OCI-LY7 (cell line): Measurements from ENCODE around the gene DOCK7. TPM values are rescaled to one million over a fixed set of nuclear protein-coding genes. Genes with fewer than 3 reads are reported as not detected.

Experiments used
- BruUV-seq: library from RNA; stranded (reverse); fragments of 400-500 nt; replicated peaks from 2 replicates; lab custom pipeline; 2021; lab: Mats Ljungman, UMichigan
- CTCF ChIA-PET: fragments of 300-600 bp; sonication (Branson Sonifier 250); formaldehyde crosslinking; loops from one replicate; lab custom pipeline; 2022; ENCODE audit warnings: antibody characterized with exemption; ENCODE audit not compliant: unreplicated experiment; lab: Charles Lee
- POLR2A ChIA-PET: fragments of 300-600 bp; sonication (Branson Sonifier 250); formaldehyde crosslinking; loops from one replicate; lab custom pipeline; 2022; ENCODE audit warnings: antibody characterized with exemption; lab: Charles Lee
- DNase-seq: peaks from one replicate; pipeline ENCODE4 v3.0.0-alpha.2; 2015; ENCODE audit warnings: low spot score
- H2AFZ ChIP-seq: fragments of 200-600 bp; sonication (generic), shearing (Covaris generic); 2 replicates; pipeline ENCODE4 v1.6.1; 2014; ENCODE audit warnings: mild to moderate bottlenecking, antibody characterized with exemption, low read length, moderate library complexity
- H3K27ac ChIP-seq: fragments of 200-600 bp; sonication (generic); 2 replicates; pipeline ENCODE4 v1.5.1; 2014; ENCODE audit warnings: mixed run types, low read depth, mild to moderate bottlenecking, moderate library complexity, low read length, inconsistent platforms; ENCODE audit not compliant: poor library complexity, severe bottlenecking
- H3K36me3 ChIP-seq: fragments of 200-600 bp; sonication (generic); 2 replicates; pipeline ENCODE4 v1.6.1; 2014; ENCODE audit warnings: mild to moderate bottlenecking, antibody characterized with exemption, low read length, moderate library complexity, mixed read lengths; ENCODE audit not compliant: insufficient read depth
- H3K4me1 ChIP-seq: fragments of 200-600 bp; sonication (generic); 2 replicates; pipeline ENCODE4 v1.5.1; 2014; ENCODE audit warnings: mild to moderate bottlenecking, low read length; ENCODE audit not compliant: insufficient read depth, poor library complexity, severe bottlenecking
- H3K4me2 ChIP-seq: fragments of 200-600 bp; sonication (generic); 2 replicates; pipeline ENCODE4 v1.6.1; 2014; ENCODE audit warnings: mild to moderate bottlenecking, low read length
- H3K4me3 ChIP-seq: fragments of 200-600 bp; sonication (generic); 2 replicates; pipeline ENCODE4 v1.5.1; 2014; ENCODE audit warnings: mild to moderate bottlenecking, low read depth, low read length; ENCODE audit not compliant: poor library complexity, severe bottlenecking
- H3K79me2 ChIP-seq: fragments of 200-600 bp; sonication (generic); 2 replicates; pipeline ENCODE4 v1.6.1; 2016; ENCODE audit warnings: low read depth, mild to moderate bottlenecking, low read length, moderate library complexity, mixed read lengths; ENCODE audit not compliant: insufficient read depth
- H3K9me2 ChIP-seq: fragments of 200-600 bp; sonication (generic); 2 replicates; pipeline ENCODE4 v1.6.1; 2016; ENCODE audit warnings: mild to moderate bottlenecking, low read length, mixed read lengths; ENCODE audit not compliant: insufficient read depth
- H3K9me3 ChIP-seq: fragments of 200-600 bp; sonication (generic); 2 replicates; pipeline ENCODE4 v1.6.1; 2014; ENCODE audit warnings: mild to moderate bottlenecking, mixed run types, low read length, mixed read lengths
- H4K20me1 ChIP-seq: fragments of 200-600 bp; sonication (generic); 2 replicates; pipeline ENCODE4 v1.6.1; 2014; ENCODE audit warnings: mild to moderate bottlenecking, antibody characterized with exemption, low read length, moderate library complexity, mixed read lengths; ENCODE audit not compliant: insufficient read depth
- CTCF ChIP-seq: fragments of 200-600 bp; sonication (generic); conservative IDR thresholded peaks from 2 replicates; pipeline ENCODE4 v1.5.1; 2014; ENCODE audit warnings: mild to moderate bottlenecking, antibody characterized with exemption, low read length, moderate library complexity, mixed read lengths
- EZH2phosphoT487 ChIP-seq: fragments of 200-600 bp; sonication (generic); IDR thresholded peaks from 2 replicates; pipeline ENCODE4 v1.6.1; 2018; ENCODE audit warnings: low read depth, borderline replicate concordance, mild to moderate bottlenecking, mixed run types, antibody characterized with exemption, low read length, moderate library complexity, mixed read lengths
- intact Hi-C: fragments of 100-400 bp; cut with micrococcal nuclease; formaldehyde crosslinking; loops from one replicate; pipeline ENCODE4 v1.10.0; 2022; ENCODE audit not compliant: unreplicated experiment
- total RNA-seq, 2 experiments: library from RNA; depleted of rRNA in 1 of 2; stranded (reverse); fragments of >200 nt in 1 of 2; shearing (Covaris generic) in 1 of 2; gene quantifications; 2 replicates each; pipeline ENCODE4 v1.2.3, GENCODE V29; 2014 to 2022

The DOCK7 gene
- total RNA-seq, 2 experiments from 2014 or later = 19.5 to 20.3 TPM

DNA sequence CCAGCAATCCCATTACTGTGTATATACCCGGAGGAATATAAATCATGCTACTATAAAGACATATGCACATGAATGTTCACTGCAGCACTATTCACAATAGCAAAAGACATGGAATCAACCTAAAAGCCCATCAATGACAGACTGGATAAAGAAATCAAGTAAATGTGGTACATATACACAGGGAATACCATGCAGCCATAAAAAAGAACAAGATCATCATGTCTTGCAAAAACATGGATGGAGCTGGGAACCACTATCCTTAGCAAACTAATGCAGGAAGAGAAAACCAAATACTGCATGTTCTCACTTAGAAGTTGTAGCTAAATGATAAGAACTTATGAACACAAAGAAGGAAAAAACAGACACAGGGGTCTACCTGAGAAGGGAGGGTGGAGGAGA is 97.2 kb downstream of the DOCK7 start:
- no peak for TF ChIP-seq EZH2phosphoT487
- TF ChIP-seq CTCF = no peak
- POLR2A ChIA-PET = interaction anchor here (0.5 to 1.0 kb wide), 3 partner anchors 15 to 811 kb away, joined by 3 to 5 read pairs (median 3); no protein-coding TSS in a partner anchor

DNA sequence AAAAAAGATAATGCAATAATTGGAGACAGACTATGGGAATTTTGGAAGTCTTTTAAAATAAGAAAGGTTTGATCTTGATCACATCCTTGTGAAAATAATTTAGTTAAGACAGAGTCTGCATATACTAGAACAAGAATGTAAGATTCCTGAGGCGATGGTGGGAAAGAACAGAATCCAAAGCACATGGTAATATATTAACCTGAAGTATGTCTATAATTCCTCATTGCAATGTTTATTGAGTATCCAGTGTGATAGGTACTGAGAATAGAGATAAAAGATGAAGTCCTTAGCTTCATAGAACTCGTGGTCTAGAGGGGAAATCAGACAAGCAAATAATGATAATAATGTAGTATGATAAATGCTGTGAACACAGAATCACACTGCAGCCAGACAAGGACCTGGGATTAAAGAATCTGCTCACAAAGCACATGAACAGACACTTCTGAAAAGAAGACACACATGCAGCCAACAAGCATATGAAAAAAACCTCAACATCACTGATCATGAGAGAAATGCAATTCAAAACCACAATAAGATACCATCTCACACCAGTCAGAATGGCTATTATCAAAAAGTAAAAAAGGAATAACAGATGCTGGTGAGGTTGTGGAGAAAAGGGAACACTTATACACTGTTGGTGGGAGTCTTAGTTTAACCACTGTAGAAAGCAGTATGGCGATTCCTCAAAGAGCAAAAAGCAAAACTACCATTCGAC is 97.8 kb downstream of the DOCK7 start:
- H3K9me3 ChIP-seq = no peaks in the 10 kb centered on the region
- H3K79me2 ChIP-seq = no peaks in the 10 kb centered on the region
- H4K20me1 ChIP-seq = no peaks in the 10 kb centered on the region
- DNase-seq = no peak
- H3K4me2 ChIP-seq = no peak overlapping the region
- H3K4me1 ChIP-seq = no peaks in the 10 kb centered on the region
- H3K27ac ChIP-seq = no peak overlapping the region
- ChIA-PET CTCF (no interaction called here), POLR2A (interaction anchor here (0.7 to 1.0 kb wide), 2 partner anchors 16 to 122 kb away, joined by 3 read pairs; no protein-coding TSS in a partner anchor)
- no peak overlapping the region for H2AFZ ChIP-seq
- intact Hi-C loops = no loop called here
- no peak overlapping the region for H3K4me3 ChIP-seq
- no TSS peak for BruUV-seq
- TF ChIP-seq CTCF (no peak), EZH2phosphoT487 (no peak)
- H3K36me3 ChIP-seq = no peaks in the 10 kb centered on the region
- H3K9me2 ChIP-seq = no peaks in the 10 kb centered on the region

More for the DNA sequence above, 97.2 kb downstream of the DOCK7 start:
- CTCF ChIA-PET = no interaction called here
- BruUV-seq = no TSS peak
- DNase-seq = no peak
- Histone ChIP-seq H3K9me2 (no peaks in the 10 kb centered on the region), H3K9me3 (no peaks in the 10 kb centered on the region), H3K79me2 (no peaks in the 10 kb centered on the region), H3K36me3 (no peaks in the 10 kb centered on the region), H3K4me3 (no peak overlapping the region), H4K20me1 (no peaks in the 10 kb centered on the region), H3K4me2 (no peak overlapping the region), H2AFZ (no peak overlapping the region), H3K27ac (no peak overlapping the region), H3K4me1 (no peaks in the 10 kb centered on the region)
- intact Hi-C loops = no loop called here

- BruUV-seq = no TSS peak
- TF ChIP-seq EZH2phosphoT487 (no peak), CTCF (no peak)
- intact Hi-C loops = no loop called here
These were observed 98.9 kb downstream of the DOCK7 start for GRCh38 chr1:62589321-62589720.

More at GRCh38 chr1:62589321-62589720, 98.9 kb downstream of the DOCK7 start:
- Histone ChIP-seq H3K36me3 (no peaks in the 10 kb centered on the region), H3K27ac (no peak overlapping the region), H3K9me2 (no peaks in the 10 kb centered on the region), H3K9me3 (no peaks in the 10 kb centered on the region), H3K4me2 (no peak overlapping the region), H3K4me3 (no peak overlapping the region), H3K79me2 (no peaks in the 10 kb centered on the region), H4K20me1 (no peaks in the 10 kb centered on the region), H2AFZ (no peak overlapping the region), H3K4me1 (no peaks in the 10 kb centered on the region)
- POLR2A ChIA-PET = interaction anchor here (0.6 to 0.7 kb wide), 4 partner anchors 11 to 311 kb away, joined by 3 to 5 read pairs (median 4); no protein-coding TSS in a partner anchor
- CTCF ChIA-PET = no interaction called here
- DNase-seq = no peak
